Right lobe of liver (tissue), 6 donors: ENCODE results near the gene LAS1L. TPM values are rescaled to one million over a fixed set of nuclear protein-coding genes. Genes with fewer than 3 reads are reported as not detected.
"Not testable (repeated sequence)": the region's sequence is repeated elsewhere in the genome, so short reads cannot be mapped to it uniquely, and the experiment has no call there.

Source experiments
- ATAC-seq, 4 donors: fragments of 200-7000 bp; cut with Tn5 transposase; one replicate each; pipeline ENCODE4 v1.9.1; 2020; ENCODE audit warnings: mild to moderate bottlenecking in 4 of 4, moderate library complexity in 4 of 4
- DNase-seq, 3 donors: peaks; one replicate each; pipeline ENCODE4 v3.0.0-alpha.2; 2020
- H3K27ac ChIP-seq, 3 donors: fragments of 200-600 bp; one replicate each; pipeline ENCODE4 v1.8.0; 2022
- H3K27me3 ChIP-seq, 2 donors: fragments of 200-600 bp; one replicate each; pipeline ENCODE4 v1.8.0; 2022
- H3K36me3 ChIP-seq, 4 donors: fragments of 200-600 bp; sonication (generic) in 1 of 4; one replicate each; pipeline versions ENCODE4 v1.5.1 to v1.8.0; 2017 to 2022; ENCODE audit warnings: control low read depth in 1 of 4
- H3K4me1 ChIP-seq, 4 donors: fragments of 200-600 bp; sonication (generic) in 1 of 4; one replicate each; pipeline versions ENCODE4 v1.5.1 to v1.8.0; 2017 to 2022; ENCODE audit warnings: control low read depth in 1 of 4
- H3K4me3 ChIP-seq, 3 donors: fragments of 200-600 bp; one replicate each; pipeline ENCODE4 v1.8.0; 2022
- H3K9me3 ChIP-seq, 4 donors: fragments of 200-600 bp; sonication (generic) in 1 of 4; one replicate each; pipeline versions ENCODE4 v1.5.1 to v1.8.0; 2017 to 2022; ENCODE audit warnings: control low read depth in 1 of 4
- CTCF ChIP-seq, 4 donors: fragments of 200-600 bp in 3 of 4; fragments of 450-650 bp in 1 of 4; IDR thresholded peaks; one replicate each; pipeline versions ENCODE4 v1.5.1 to v1.8.0; 2016 to 2022; ENCODE audit warnings: antibody characterized with exemption in 4 of 4, mild to moderate bottlenecking in 2 of 4
- POLR2A ChIP-seq: fragments of 450-650 bp; IDR thresholded peaks from one replicate; pipeline ENCODE4 v1.6.1; 2017; ENCODE audit warnings: antibody characterized with exemption, mild to moderate bottlenecking
- WGBS: methylation state at CpG from one replicate; pipeline ENCODE4 v1.1.6; 2018; ENCODE audit warnings: low coverage, low lambda C conversion rate; ENCODE audit not compliant: insufficient coverage; ENCODE audit errors: missing lambda C conversion rate; 5-methylcytosine and 5-hydroxymethylcytosine counted together
- intact Hi-C, 2 donors: fragments of 100-400 bp; cut with DNase I; formaldehyde crosslinking; loops; one replicate each; pipeline versions ENCODE4 v1.11.2 to v1.14.1; 2022
- total RNA-seq, 6 experiments: library from RNA; depleted of rRNA in 2 of 6; stranded (reverse); fragments of >200 nt in 2 of 6; fragmentation: NEBNext Ultra II Directional in 3 of 6; extraction: Animal tissue kit (Norgen Biotek cat#: 25700) in 3 of 6; gene quantifications; one replicate each; pipeline versions ENCODE4 v1.1.0 to v1.2.4, GENCODE V29; 2016 to 2023
- donor health status: DM: no; HTN: yes; CAD: no.
- donor health status: DM: no; HTN: no; CAD: no.
- donor health status: DM: no; HTN: no; CAD: no.
- donor health status: DM: no; HTN: yes; CAD: no.
- donor health status: DM: no; HTN: yes; CAD: no.

Gene LAS1L
- total RNA-seq, 6 experiments from 2014 or later = 11.3 to 17.4 (median 14.8) TPM

- intact Hi-C loops = no loop called here
- no peak for TF ChIP-seq POLR2A
- no peak for TF ChIP-seq CTCF (IDR thresholded peaks at IDR 0.05)
- no peaks in the 10 kb centered on the region for H3K27me3 ChIP-seq
- no peaks in the 10 kb centered on the region for H3K9me3 ChIP-seq
- no peaks in the 10 kb centered on the region for H3K4me1 ChIP-seq
- H3K36me3 ChIP-seq = no peaks in the 10 kb centered on the region
- H3K4me3 ChIP-seq = no peak overlapping the region
- whole genome bisulfite sequencing = 80% methylated on average over 1 of the region's 1 CpG
- ATAC-seq (no peak), DNase-seq (no peak)
- H3K27ac ChIP-seq = no peak overlapping the region
Measured at GRCh38 chrX:65493431-65493830, 41.2 kb downstream of the LAS1L start.

GRCh38 chrX:65491620-65492019 lies 43.0 kb downstream of the LAS1L start:
- Histone ChIP-seq H3K9me3 (no peaks in the 10 kb centered on the region), H3K4me3 (no peak overlapping the region), H3K4me1 (no peaks in the 10 kb centered on the region), H3K27ac (no peak overlapping the region), H3K36me3 (no peaks in the 10 kb centered on the region), H3K27me3 (no peaks in the 10 kb centered on the region)
- ATAC-seq = no peak
- 75% methylated on average over 3 of the region's 3 CpGs for WGBS
- no peak for TF ChIP-seq POLR2A
- no peak for TF ChIP-seq CTCF (IDR thresholded peaks at IDR 0.05)
- intact Hi-C loops = no loop called here
- no peak for DNase-seq

- DNase-seq (no peak), ATAC-seq (no peak)
- Histone ChIP-seq H3K36me3 (no peaks in the 10 kb centered on the region), H3K27ac (no peak overlapping the region), H3K27me3 (no peaks in the 10 kb centered on the region), H3K4me1 (no peaks in the 10 kb centered on the region), H3K4me3 (no peak overlapping the region), H3K9me3 (no peaks in the 10 kb centered on the region)
- TF ChIP-seq CTCF (IDR thresholded peaks at IDR 0.05) (no peak), POLR2A (no peak)
- WGBS = 46% methylated on average over 5 of the region's 5 CpGs
- intact Hi-C loops = no loop called here
Measured at GRCh38 chrX:65488495-65488894, 46.1 kb downstream of the LAS1L start.

GRCh38 chrX:65480960-65481359 lies 53.6 kb downstream of the LAS1L start:
- no peak for DNase-seq
- TF ChIP-seq POLR2A = no peak
- no peak for TF ChIP-seq CTCF (IDR thresholded peaks at IDR 0.05)
- no peaks in the 10 kb centered on the region for H3K27me3 ChIP-seq
- H3K36me3 ChIP-seq = no peaks in the 10 kb centered on the region
- no peaks in the 10 kb centered on the region for H3K4me1 ChIP-seq
- 51% methylated on average over 3 of the region's 3 CpGs for WGBS
- H3K27ac ChIP-seq = no peak overlapping the region
- ATAC-seq = no peak
- no peak overlapping the region for H3K4me3 ChIP-seq
- intact Hi-C loops = no loop called here
- no peaks in the 10 kb centered on the region for H3K9me3 ChIP-seq

GRCh38 chrX:65479102-65479501 lies 55.5 kb downstream of the LAS1L start:
- ATAC-seq, H3K36me3 ChIP-seq, intact Hi-C loops, H3K9me3 ChIP-seq, H3K27me3 ChIP-seq, H3K27ac ChIP-seq, H3K4me1 ChIP-seq, DNase-seq, H3K4me3 ChIP-seq: not testable (repeated sequence)
- WGBS = 61% methylated on average over 3 of the region's 3 CpGs
